GM12878 (cell line): ENCODE data around the gene MYO10. TPM values are rescaled to one million over a fixed set of nuclear protein-coding genes. Genes with fewer than 3 reads are reported as not detected.

Experiments used
- ATAC-seq: fragments of 200-7000 bp; cut with Tn5 transposase; 3 replicates; pipeline ENCODE4 v1.9.1; 2020; ENCODE audit warnings: mild to moderate bottlenecking, moderate library complexity
- BruUV-seq: library from RNA; stranded (reverse); fragments of 400-500 nt; replicated peaks from 2 replicates; lab custom pipeline; 2021; lab: Mats Ljungman, UMichigan
- CTCF ChIA-PET: fragments of 300-600 bp; sonication (Branson Sonifier 250); formaldehyde crosslinking; extraction: SDS; loops from one replicate; lab custom pipeline; 2021; ENCODE audit warnings: inconsistent platforms; lab: Yijun Ruan, JAX
- POLR2A ChIA-PET: fragments of 350-600 bp; formaldehyde crosslinking; extraction: SDS; loops from one replicate; lab custom pipeline; 2021; ENCODE audit warnings: inconsistent platforms; lab: Charles Lee
- RAD21 ChIA-PET: fragments of 300-600 bp; sonication (Branson Sonifier 250); formaldehyde crosslinking; loops from one replicate; lab custom pipeline; 2023; ENCODE audit warnings: antibody characterized with exemption; ENCODE audit not compliant: unreplicated experiment; lab: Charles Lee
- SMC1A ChIA-PET: fragments of 300-600 bp; sonication (Branson Sonifier 250); formaldehyde crosslinking; loops from one replicate; lab custom pipeline; 2023; ENCODE audit not compliant: unreplicated experiment, uncharacterized antibody; lab: Charles Lee
- DNase-seq: peaks from one replicate; pipeline ENCODE4 v3.0.0-alpha.2; 2011; ENCODE audit warnings: low read depth, low spot score
- FAIRE-seq: peaks from 3 replicates; lab custom pipeline; 2011; peaks lifted over from hg19 to GRCh38; lab: Jason Lieb, UNC
- H2AFZ ChIP-seq: 2 replicates; pipeline ENCODE4 v1.6.0; 2011; ENCODE audit warnings: low read depth, low read length, control low read depth; ENCODE audit not compliant: control insufficient read depth
- H3K27ac ChIP-seq: 2 replicates; pipeline ENCODE4 v1.5.1; 2011; ENCODE audit warnings: control low read depth; ENCODE audit not compliant: control insufficient read depth, insufficient read depth
- H3K27me3 ChIP-seq, 2 experiments: replicated peaks in 1 of 2; 2 replicates each; pipeline versions ENCODE4 v1.6.0 to v1.6.1; 2011; ENCODE audit warnings: low read length in 1 of 2; ENCODE audit not compliant: control insufficient read depth in 2 of 2, insufficient read depth in 2 of 2
- H3K36me3 ChIP-seq, 2 experiments: 2 replicates each; pipeline ENCODE4 v1.5.1; 2011; ENCODE audit warnings: low read length in 1 of 2; ENCODE audit not compliant: control insufficient read depth in 2 of 2, insufficient read depth in 2 of 2
- H3K4me1 ChIP-seq: 2 replicates; pipeline ENCODE4 v1.6.1; 2011; ENCODE audit warnings: mild to moderate bottlenecking, low read length, moderate library complexity, mixed read lengths; ENCODE audit not compliant: control insufficient read depth, insufficient read depth
- H3K4me2 ChIP-seq: 2 replicates; pipeline ENCODE4 v1.6.0; 2011; ENCODE audit warnings: control low read depth; ENCODE audit not compliant: control insufficient read depth, insufficient read depth
- H3K4me3 ChIP-seq: fragments of 200-600 bp; sonication (generic); 2 replicates; pipeline ENCODE4 v1.5.1; 2016
- H3K79me2 ChIP-seq: 2 replicates; pipeline ENCODE4 v1.6.0; 2011; ENCODE audit warnings: low read length; ENCODE audit not compliant: control insufficient read depth, insufficient read depth
- H3K9ac ChIP-seq: 2 replicates; pipeline ENCODE4 v1.8.0; 2011; ENCODE audit warnings: low read length, control low read depth, mixed read lengths; ENCODE audit not compliant: control insufficient read depth, insufficient read depth
- H3K9me3 ChIP-seq: replicated peaks from 3 replicates; pipeline ENCODE4 v1.5.1; 2011; ENCODE audit warnings: mild to moderate bottlenecking, low read length; ENCODE audit not compliant: control insufficient read depth, insufficient read depth
- H4K20me1 ChIP-seq: 2 replicates; pipeline ENCODE4 v1.6.0; 2011; ENCODE audit not compliant: control insufficient read depth, insufficient read depth
- CEBPB ChIP-seq, 2 experiments: fragments of 150-350 bp in 1 of 2; IDR thresholded peaks; 2 replicates each; pipeline ENCODE4 v1.6.1; 2012 to 2014; ENCODE audit warnings: low read depth in 2 of 2, low read length in 2 of 2, borderline replicate concordance in 1 of 2, inconsistent platforms in 1 of 2
- MLLT1 ChIP-seq: fragments of 450-650 bp; IDR thresholded peaks from 2 replicates; pipeline ENCODE4 v1.6.1; 2016; ENCODE audit warnings: mild to moderate bottlenecking
- RAD51 ChIP-seq: fragments of 450-650 bp; IDR thresholded peaks from 2 replicates; pipeline ENCODE4 v1.6.1; 2016; ENCODE audit warnings: moderate library complexity, mild to moderate bottlenecking, inconsistent platforms
- RCOR1 ChIP-seq: conservative IDR thresholded peaks from 2 replicates; pipeline ENCODE4 v1.6.1; 2012; ENCODE audit warnings: low read depth, low read length, improper control_type of control experiment
- WGBS: methylation state at CpG from one replicate; pipeline ENCODE4 v1.1.6; 2016; ENCODE audit warnings: low lambda C conversion rate; ENCODE audit not compliant: insufficient replicate concordance, insufficient coverage; ENCODE audit errors: missing lambda C conversion rate; 5-methylcytosine and 5-hydroxymethylcytosine counted together
- in situ Hi-C: fragments of 300-500 bp; cut with MboI; formaldehyde crosslinking; loops from 9 replicates; pipeline ENCODE4 v1.14.3; 2018; ENCODE audit warnings: mixed read lengths
- intact Hi-C: fragments of 100-400 bp; cut with micrococcal nuclease; formaldehyde crosslinking; loops from one replicate; pipeline ENCODE4 v1.14.2; 2022; ENCODE audit not compliant: unreplicated experiment
- polyA plus RNA-seq, 11 experiments: library from polyadenylated mRNA; depleted of rRNA in 4 of 11; unstranded in 6 of 11; stranded (reverse) in 5 of 11; fragments of >200 nt; fragmentation: Nextera tagmentation in 4 of 11; fragmentation: Illumina TruSeq in 1 of 11; extraction: Ambion mirVana in 4 of 11; extraction: Trizol in 1 of 11; gene quantifications; 1 replicate in 1 of 11; 2 replicates in 10 of 11; pipeline versions ENCODE4 v1.2.1 to v1.2.3, GENCODE V29; 2011 to 2016; ENCODE audit warnings: inconsistent platforms in 2 of 11, missing spikeins in 2 of 11, low read depth in 1 of 11
- total RNA-seq, 4 experiments: library from RNA; depleted of rRNA in 3 of 4; stranded (reverse); fragments of >200 nt in 3 of 4; fragmentation: Illumina TruSeq in 1 of 4; extraction: Trizol in 1 of 4; gene quantifications; 2 replicates each; pipeline versions ENCODE4 v1.2.1 to v1.2.3, GENCODE V29; 2013 to 2021
- TF ChIP-seq, protein P1 (sequence below): fragments of 450-650 bp; formaldehyde crosslinking; IDR thresholded peaks from 2 replicates; pipeline ENCODE4 v1.5.0; 2022; ENCODE audit warnings: mild to moderate bottlenecking, missing genetic modification characterization

Gene MYO10
- total and polyA plus RNA-seq, 10 of the 15 experiments (the other 5 are each of a cell fraction or from before 2014, with no cell fraction given) = 0.02 to 0.77 (median 0.17) TPM

- ChIA-PET SMC1A (no interaction called here), POLR2A (no interaction called here), CTCF (no interaction called here), RAD21 (no interaction called here)
- WGBS = 61% methylated on average over 12 of the region's 12 CpGs
- H4K20me1 ChIP-seq = no peaks in the 10 kb centered on the region
- DNase-seq (no peak), ATAC-seq (no peak), FAIRE-seq (no peak)
- H3K36me3 ChIP-seq = no peaks in the 10 kb centered on the region
- H3K4me2 ChIP-seq = no peak overlapping the region
- in situ Hi-C loops = no loop called here
- H2AFZ ChIP-seq = no peak overlapping the region
- H3K27me3 ChIP-seq = no peaks in the 10 kb centered on the region
- H3K4me1 ChIP-seq = no peaks in the 10 kb centered on the region
- BruUV-seq = no TSS peak
- no peak overlapping the region for H3K4me3 ChIP-seq
- H3K9me3 ChIP-seq = no peaks in the 10 kb centered on the region
- no peak for TF ChIP-seq RCOR1
- TF ChIP-seq CEBPB (IDR thresholded peaks at IDR 0.05; ENCODE audit: borderline replicate concordance in 1 of 2, low read depth in 2 of 2, low read length in 2 of 2) = no peak
- no peak for TF ChIP-seq MLLT1
- TF ChIP-seq RAD51 = no peak
- TF ChIP-seq, protein P1, sequence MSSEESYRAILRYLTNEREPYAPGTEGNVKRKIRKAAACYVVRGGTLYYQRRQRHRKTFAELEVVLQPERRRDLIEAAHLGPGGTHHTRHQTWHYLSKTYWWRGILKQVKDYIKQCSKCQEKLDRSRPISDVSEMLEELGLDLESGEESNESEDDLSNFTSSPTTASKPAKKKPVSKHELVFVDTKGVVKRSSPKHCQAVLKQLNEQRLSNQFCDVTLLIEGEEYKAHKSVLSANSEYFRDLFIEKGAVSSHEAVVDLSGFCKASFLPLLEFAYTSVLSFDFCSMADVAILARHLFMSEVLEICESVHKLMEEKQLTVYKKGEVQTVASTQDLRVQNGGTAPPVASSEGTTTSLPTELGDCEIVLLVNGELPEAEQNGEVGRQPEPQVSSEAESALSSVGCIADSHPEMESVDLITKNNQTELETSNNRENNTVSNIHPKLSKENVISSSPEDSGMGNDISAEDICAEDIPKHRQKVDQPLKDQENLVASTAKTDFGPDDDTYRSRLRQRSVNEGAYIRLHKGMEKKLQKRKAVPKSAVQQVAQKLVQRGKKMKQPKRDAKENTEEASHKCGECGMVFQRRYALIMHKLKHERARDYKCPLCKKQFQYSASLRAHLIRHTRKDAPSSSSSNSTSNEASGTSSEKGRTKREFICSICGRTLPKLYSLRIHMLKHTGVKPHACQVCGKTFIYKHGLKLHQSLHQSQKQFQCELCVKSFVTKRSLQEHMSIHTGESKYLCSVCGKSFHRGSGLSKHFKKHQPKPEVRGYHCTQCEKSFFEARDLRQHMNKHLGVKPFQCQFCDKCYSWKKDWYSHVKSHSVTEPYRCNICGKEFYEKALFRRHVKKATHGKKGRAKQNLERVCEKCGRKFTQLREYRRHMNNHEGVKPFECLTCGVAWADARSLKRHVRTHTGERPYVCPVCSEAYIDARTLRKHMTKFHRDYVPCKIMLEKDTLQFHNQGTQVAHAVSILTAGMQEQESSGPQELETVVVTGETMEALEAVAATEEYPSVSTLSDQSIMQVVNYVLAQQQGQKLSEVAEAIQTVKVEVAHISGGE = no peak
- TF ChIP-seq, all 136 proteins: peak for 0
- intact Hi-C loops = no loop called here
- no peak overlapping the region for H3K27ac ChIP-seq
- H3K9ac ChIP-seq = no peak overlapping the region
- no peaks in the 10 kb centered on the region for H3K79me2 ChIP-seq
Observed at GRCh38 chr5:16809395-16810207, 126.5 kb downstream of the MYO10 start.
